NT2/D1 (cell line): ENCODE measurements around the gene MTMR1.

Experiments
- DNase-seq: peaks from one replicate; pipeline ENCODE4 v3.0.0-alpha.2; 2011; ENCODE audit warnings: low read depth, low spot score
- H3K27me3 ChIP-seq: 2 replicates; pipeline ENCODE4 v1.6.0; 2011; ENCODE audit warnings: mild to moderate bottlenecking; ENCODE audit not compliant: insufficient read length, insufficient read depth
- H3K36me3 ChIP-seq: 2 replicates; pipeline ENCODE4 v1.6.1; 2011; ENCODE audit warnings: mild to moderate bottlenecking, low read length, mixed read lengths; ENCODE audit not compliant: insufficient read depth, insufficient read length
- H3K4me1 ChIP-seq: 2 replicates; pipeline ENCODE4 v1.5.1; 2011; ENCODE audit not compliant: insufficient read depth, insufficient read length
- H3K4me3 ChIP-seq: 2 replicates; pipeline ENCODE4 v1.5.1; 2011; ENCODE audit warnings: low read depth; ENCODE audit not compliant: insufficient read length
- H3K9ac ChIP-seq: 2 replicates; pipeline ENCODE4 v1.6.0; 2011; ENCODE audit warnings: low read depth; ENCODE audit not compliant: insufficient read length
- H3K9me3 ChIP-seq: 2 replicates; pipeline ENCODE4 v1.5.1; 2011; ENCODE audit warnings: mild to moderate bottlenecking, low read length; ENCODE audit not compliant: insufficient read depth
- SUZ12 ChIP-seq: IDR thresholded peaks from 2 replicates; pipeline ENCODE4 v1.6.1; 2011; ENCODE audit not compliant: insufficient read length, insufficient read depth; ENCODE audit errors: extremely low read depth
- YY1 ChIP-seq: IDR thresholded peaks from 2 replicates; pipeline ENCODE4 v1.6.1; 2011; ENCODE audit not compliant: insufficient read length, insufficient read depth
- ZNF274 ChIP-seq: IDR thresholded peaks from 2 replicates; pipeline ENCODE4 v1.6.1; 2011; ENCODE audit warnings: mild to moderate bottlenecking, low read depth, low read length

Gene MTMR1

GRCh38 chrX:150692831-150693724, at the start of gene MTMR1:
Gene MTMR1 (plus strand): TSS chrX:150693396. CDS start chrX:150693531, 135 bp downstream.
- H3K4me3 ChIP-seq = peak within 1 kb of the TSS; percentile 30
- no peak for DNase-seq
- peak within 1 kb of the TSS; percentile 64 for H3K9ac ChIP-seq
- no peaks in the 10 kb centered on the region for H3K36me3 ChIP-seq
- TF ChIP-seq ZNF274 (no peak), YY1 (no peak), SUZ12 (no peak)
- no peaks in the 10 kb centered on the region for H3K27me3 ChIP-seq
- no peaks in the 10 kb centered on the region; the same call in 1 of the 2 replicates for H3K9me3 ChIP-seq
- no peaks in the 10 kb centered on the region for H3K4me1 ChIP-seq

GRCh38 chrX:150643958-150644357, 49.2 kb upstream of the MTMR1 start:
- Histone ChIP-seq H3K27me3 (no peaks in the 10 kb centered on the region), H3K4me1 (no peaks in the 10 kb centered on the region), H3K4me3 (no peak overlapping the region), H3K9me3 (no peaks in the 10 kb centered on the region), H3K9ac (no peak overlapping the region), H3K36me3 (peaks cover 14% of the 10 kb centered on the region)
- TF ChIP-seq SUZ12 (no peak), ZNF274 (no peak), YY1 (no peak)
- no peak for DNase-seq

- H3K4me3 ChIP-seq = no peak overlapping the region
- H3K9ac ChIP-seq = no peak overlapping the region
- no peaks in the 10 kb centered on the region for H3K9me3 ChIP-seq
- H3K4me1 ChIP-seq = no peaks in the 10 kb centered on the region
- TF ChIP-seq ZNF274 (no peak), SUZ12 (no peak), YY1 (no peak)
- H3K27me3 ChIP-seq = no peaks in the 10 kb centered on the region
- no peak for DNase-seq
- peaks cover 14% of the 10 kb centered on the region for H3K36me3 ChIP-seq
These were observed 48.8 kb upstream of the MTMR1 start for GRCh38 chrX:150644422-150644821.

GRCh38 chrX:150647331-150647730, 45.9 kb upstream of the MTMR1 start:
- no peak for DNase-seq
- H3K36me3 ChIP-seq = peaks cover 12% of the 10 kb centered on the region
- H3K4me1 ChIP-seq = no peaks in the 10 kb centered on the region
- H3K9ac ChIP-seq = no peak overlapping the region
- no peaks in the 10 kb centered on the region for H3K9me3 ChIP-seq
- no peak for TF ChIP-seq ZNF274
- no peak for TF ChIP-seq YY1
- TF ChIP-seq SUZ12 = no peak
- H3K27me3 ChIP-seq = no peaks in the 10 kb centered on the region
- H3K4me3 ChIP-seq = no peak overlapping the region

- Histone ChIP-seq H3K9ac (no peak overlapping the region), H3K4me3 (no peak overlapping the region), H3K27me3 (no peaks in the 10 kb centered on the region), H3K4me1 (no peaks in the 10 kb centered on the region), H3K36me3 (peaks cover 5% of the 10 kb centered on the region), H3K9me3 (no peaks in the 10 kb centered on the region)
- no peak for TF ChIP-seq SUZ12
- no peak for TF ChIP-seq YY1
- no peak for TF ChIP-seq ZNF274
- DNase-seq = no peak
These were observed 44.8 kb upstream of the MTMR1 start for GRCh38 chrX:150648296-150648940.

GRCh38 chrX:150649096-150649870, 43.9 kb upstream of the MTMR1 start:
- H3K36me3 ChIP-seq = peaks cover 5% of the 10 kb centered on the region
- H3K9ac ChIP-seq = no peak overlapping the region
- no peaks in the 10 kb centered on the region for H3K27me3 ChIP-seq
- no peaks in the 10 kb centered on the region for H3K9me3 ChIP-seq
- DNase-seq = no peak
- H3K4me1 ChIP-seq = no peaks in the 10 kb centered on the region
- H3K4me3 ChIP-seq = no peak overlapping the region
- no peak for TF ChIP-seq YY1
- no peak for TF ChIP-seq ZNF274
- no peak for TF ChIP-seq SUZ12

- Histone ChIP-seq H3K9ac (no peak overlapping the region), H3K9me3 (no peaks in the 10 kb centered on the region), H3K4me1 (no peaks in the 10 kb centered on the region), H3K36me3 (peaks cover 5% of the 10 kb centered on the region), H3K4me3 (no peak overlapping the region), H3K27me3 (no peaks in the 10 kb centered on the region)
- TF ChIP-seq SUZ12 (no peak), YY1 (no peak), ZNF274 (no peak)
- no peak for DNase-seq
These were observed 41.3 kb upstream of the MTMR1 start for GRCh38 chrX:150651906-150652305.
